Activated CD8-positive, alpha-beta T cell treated with anti-CD3 and anti-CD28 coated beads for 36 hours (primary cell): ENCODE data around the gene PDE8B. TPM values are rescaled to one million over a fixed set of nuclear protein-coding genes. Genes with fewer than 3 reads are reported as not detected.

ENCODE experiments used
- ATAC-seq: fragments of 200-7000 bp; cut with Tn5 transposase; one replicate; pipeline ENCODE4 v1.10.0; 2021; ENCODE audit warnings: mild to moderate bottlenecking, moderate library complexity
- CTCF ChIA-PET: fragments of 350-600 bp; sonication (Branson Sonifier 250); formaldehyde crosslinking; loops from one replicate; lab custom pipeline; 2021; ENCODE audit warnings: antibody characterized with exemption; lab: Charles Lee
- POLR2A ChIA-PET: fragments of 350-600 bp; sonication (Branson Sonifier 250); formaldehyde crosslinking; loops from one replicate; lab custom pipeline; 2021; ENCODE audit warnings: antibody characterized with exemption; lab: Charles Lee
- DNase-seq: peaks from one replicate; pipeline ENCODE4 v3.0.0-alpha.2; 2020
- H3K27ac Mint-ChIP-seq: one replicate; pipeline ENCODE4 v1.8.0; 2021; ENCODE audit warnings: mild to moderate bottlenecking, mixed read lengths
- H3K27me3 Mint-ChIP-seq: one replicate; pipeline ENCODE4 v1.8.0; 2021; ENCODE audit warnings: mixed read lengths
- H3K36me3 Mint-ChIP-seq: one replicate; pipeline ENCODE4 v1.8.0; 2021; ENCODE audit warnings: low read depth, mixed read lengths
- H3K4me1 Mint-ChIP-seq: one replicate; pipeline ENCODE4 v1.8.0; 2021; ENCODE audit warnings: low read depth, mixed read lengths
- H3K4me3 Mint-ChIP-seq: one replicate; pipeline ENCODE4 v1.8.0; 2021; ENCODE audit warnings: mild to moderate bottlenecking, moderate library complexity, mixed read lengths
- H3K9me3 Mint-ChIP-seq: one replicate; pipeline ENCODE4 v1.8.0; 2021; ENCODE audit warnings: mixed read lengths
- CTCF ChIP-seq: fragments of 200-600 bp; IDR thresholded peaks from one replicate; pipeline ENCODE4 v1.8.0; 2022; ENCODE audit warnings: antibody characterized with exemption, mild to moderate bottlenecking
- intact Hi-C: fragments of 100-400 bp; cut with micrococcal nuclease; formaldehyde crosslinking; loops from one replicate; pipeline ENCODE4 v1.10.0; 2022
- total RNA-seq, 2 experiments: library from RNA; stranded (reverse); gene quantifications; one replicate each; pipeline ENCODE4 v1.2.3, GENCODE V29; 2021

PDE8B gene
- total RNA-seq, 2 experiments from 2014 or later, result 0.47 TPM; not detected in 1

- no peak for TF ChIP-seq CTCF
- ChIA-PET CTCF (interaction anchor here (0.9 kb wide), 1 partner anchor 9 kb away, joined by 3 read pairs; no protein-coding TSS in a partner anchor), POLR2A (no interaction called here)
- Mint-ChIP-seq H3K27ac (no peak overlapping the region), H3K4me1 (no peaks in the 10 kb centered on the region), H3K4me3 (no peak overlapping the region), H3K27me3 (peaks cover 8% of the 10 kb centered on the region), H3K9me3 (no peaks in the 10 kb centered on the region), H3K36me3 (no peaks in the 10 kb centered on the region)
- intact Hi-C loops, result no loop called here
- no peak for DNase-seq
- ATAC-seq, result no peak
Observed at GRCh38 chr5:77311214-77311571, 100.7 kb downstream of the PDE8B start.

GRCh38 chr5:77312413-77312812 is 101.9 kb downstream of the PDE8B start:
- no peak for DNase-seq
- no peak for ATAC-seq
- Mint-ChIP-seq H3K4me3 (no peak overlapping the region), H3K9me3 (no peaks in the 10 kb centered on the region), H3K27me3 (peaks cover 8% of the 10 kb centered on the region), H3K36me3 (no peaks in the 10 kb centered on the region), H3K27ac (no peak overlapping the region), H3K4me1 (no peaks in the 10 kb centered on the region)
- TF ChIP-seq CTCF, result no peak
- POLR2A ChIA-PET, result interaction anchor here (0.6 kb wide), 1 partner anchor 226 kb away, joined by 3 read pairs; no protein-coding TSS in a partner anchor
- CTCF ChIA-PET, result no interaction called here
- intact Hi-C loops, result no loop called here

- no peak for TF ChIP-seq CTCF
- intact Hi-C loops, result no loop called here
- ATAC-seq (no peak), DNase-seq (no peak)
- ChIA-PET POLR2A (interaction anchor here (1.1 kb wide), 1 partner anchor 18 kb away, joined by 3 read pairs; no protein-coding TSS in a partner anchor), CTCF (interaction anchor here (1.1 kb wide), 1 partner anchor 10 kb away, joined by 3 read pairs; no protein-coding TSS in a partner anchor)
- H3K27me3 Mint-ChIP-seq, result peaks cover 14% of the 10 kb centered on the region
- H3K4me3 Mint-ChIP-seq, result no peak overlapping the region
- no peaks in the 10 kb centered on the region for H3K36me3 Mint-ChIP-seq
- no peaks in the 10 kb centered on the region for H3K4me1 Mint-ChIP-seq
- no peaks in the 10 kb centered on the region for H3K9me3 Mint-ChIP-seq
- no peak overlapping the region for H3K27ac Mint-ChIP-seq
Observed at GRCh38 chr5:77316871-77317661, 106.6 kb downstream of the PDE8B start.

GRCh38 chr5:77318060-77318459 is 107.6 kb downstream of the PDE8B start:
- no peak for DNase-seq
- CTCF ChIA-PET, result no interaction called here
- Mint-ChIP-seq H3K27ac (no peak overlapping the region), H3K27me3 (peaks cover 12% of the 10 kb centered on the region), H3K4me3 (no peak overlapping the region), H3K36me3 (no peaks in the 10 kb centered on the region), H3K4me1 (no peaks in the 10 kb centered on the region), H3K9me3 (no peaks in the 10 kb centered on the region)
- TF ChIP-seq CTCF, result no peak
- POLR2A ChIA-PET, result no interaction called here
- intact Hi-C loops, result no loop called here
- no peak for ATAC-seq

GRCh38 chr5:77319117-77319804 is 108.8 kb downstream of the PDE8B start:
- Mint-ChIP-seq H3K27ac (no peak overlapping the region), H3K4me3 (no peak overlapping the region), H3K36me3 (no peaks in the 10 kb centered on the region), H3K4me1 (no peaks in the 10 kb centered on the region), H3K9me3 (no peaks in the 10 kb centered on the region), H3K27me3 (peaks cover 12% of the 10 kb centered on the region)
- intact Hi-C loops, result no loop called here
- no peak for TF ChIP-seq CTCF
- DNase-seq, result no peak
- CTCF ChIA-PET, result interaction anchor here (1.1 to 1.2 kb wide), 2 partner anchors 9 to 174 kb away, joined by 3 read pairs; no protein-coding TSS in a partner anchor
- POLR2A ChIA-PET, result no interaction called here
- ATAC-seq, result no peak
